Measurements from ENCODE around the gene SPRED1. TPM values are rescaled to one million over a fixed set of nuclear protein-coding genes. Genes with fewer than 3 reads are reported as not detected.

SPRED1 gene
- total and polyA plus RNA-seq, 2 of the 4 experiments (the other 2 are of a cell fraction), result 6.6 to 17.9 TPM

DNA sequence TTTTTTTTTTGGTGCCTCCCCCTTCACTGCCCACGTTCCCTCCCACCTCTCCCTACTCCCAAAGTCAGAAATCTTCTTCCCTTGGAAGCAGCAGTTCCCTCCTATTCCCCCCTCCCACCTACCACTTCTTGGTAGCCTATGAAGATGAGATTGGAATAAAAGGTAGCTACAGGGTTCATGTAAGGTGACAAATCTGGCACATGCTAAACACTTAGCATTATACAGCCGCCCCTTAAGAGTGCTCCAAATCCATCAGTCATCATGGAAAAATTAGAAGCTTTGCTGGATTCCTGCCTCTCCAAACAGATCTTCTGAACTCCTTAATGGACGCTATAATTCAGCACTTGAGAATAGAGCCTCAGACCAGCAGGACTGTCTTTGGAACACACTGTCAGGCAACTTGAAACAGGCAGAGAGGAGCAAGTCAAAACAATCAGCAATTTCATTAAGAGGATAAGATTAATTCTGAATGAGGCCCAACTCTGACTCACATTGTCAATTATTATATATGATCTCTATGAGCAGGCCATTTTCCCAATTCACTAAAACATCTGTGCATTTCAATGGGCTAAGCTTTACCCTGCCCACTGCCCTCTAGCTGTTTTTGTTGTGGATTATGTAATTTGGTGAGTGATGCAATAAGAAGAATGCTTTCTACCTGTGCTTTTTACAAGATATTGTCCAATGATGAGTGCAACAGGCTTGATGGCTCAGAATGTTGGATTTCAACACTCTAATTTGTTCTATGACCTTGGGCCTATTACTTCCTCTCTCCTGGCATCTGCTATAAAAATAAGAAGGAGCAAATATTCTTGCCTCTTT is 34.6 kb upstream of the SPRED1 start:
- Histone ChIP-seq H2AFZ (replicated peaks; ENCODE audit: low read length, poor library complexity) (no peak overlapping the region), H3K56ac (ENCODE audit: extremely low read depth, insufficient read depth, low read length) (no peak overlapping the region), H4K91ac (ENCODE audit: insufficient read depth, low read depth, low read length) (peak overlapping the region; percentile 24; the same call in 1 of the 2 replicates), H3K27ac (ENCODE audit: insufficient read depth, low read length) (no peak overlapping the region), H4K5ac (ENCODE audit: low read depth, low read length) (no peak overlapping the region), H3K27me3 (ENCODE audit: control insufficient read depth, insufficient read depth, low read length) (no peaks in the 10 kb centered on the region), H2AK5ac (ENCODE audit: low read depth, low read length) (peak overlapping the region; percentile 54; the same call in 1 of the 2 replicates), H2BK5ac (ENCODE audit: low read depth, low read length, poor library complexity, severe bottlenecking) (no peak overlapping the region), H2BK120ac (ENCODE audit: low read depth, low read length) (peak overlapping the region; percentile 40; the same call in 1 of the 2 replicates), H2AK9ac (replicated peaks; ENCODE audit: low read depth, low read length, poor library complexity) (no peak overlapping the region), H3K4me2 (ENCODE audit: low read depth, low read length) (no peak overlapping the region; the same call in 1 of the 2 replicates), H3K9me3 (ENCODE audit: control insufficient read depth, insufficient read depth, low read length) (no peaks in the 10 kb centered on the region), H2BK15ac (ENCODE audit: low read depth, low read length) (0 out of 3 replicates have a peak overlapping the region, but pooled peaks have one; percentile 43), H3K4me1 (ENCODE audit: control insufficient read depth, insufficient read depth, low read length) (peaks cover 5% of the 10 kb centered on the region), H3K23ac (ENCODE audit: low read depth, low read length) (no peak overlapping the region), H3K4ac (ENCODE audit: low read depth, low read length) (peak overlapping the region; percentile 39), H3K18ac (ENCODE audit: low read depth, low read length) (no peak overlapping the region), H4K20me1 (ENCODE audit: insufficient read depth, low read length) (no peaks in the 10 kb centered on the region), H3K14ac (replicated peaks; ENCODE audit: low read depth, low read length) (peak overlapping the region; percentile 37; the same call in 1 of the 2 replicates), H4K8ac (ENCODE audit: low read depth in 2 of 2, low read length in 2 of 2) (peak overlapping the region in 1 of 2 experiments; percentile 10; a peak in 1 of 4 replicates), H3K9me1 (ENCODE audit: insufficient read depth, low read length) (peaks cover 7% of the 10 kb centered on the region), H3K4me3 (ENCODE audit: insufficient read depth, low read depth, low read length) (no peak overlapping the region), H3K36me3 (ENCODE audit: control insufficient read depth, insufficient read depth, low read length) (no peaks in the 10 kb centered on the region), H3K9ac (ENCODE audit: low read depth, low read length) (no peak overlapping the region), H3K79me1 (ENCODE audit: low read depth in 1 of 2, low read length in 2 of 2) (no peaks in the 10 kb centered on the region), H2BK20ac (ENCODE audit: low read depth, low read length) (0 out of 2 replicates have a peak overlapping the region, but pooled peaks have one; percentile 5)
- intact Hi-C loops (cut with micrococcal nuclease), result no loop called here
- in situ Hi-C loops (cut with MboI; ENCODE audit: low sequenced_read_pairs), result no loop called here
- POLR2A ChIA-PET (ENCODE audit: unreplicated experiment), result interaction anchor here (0.6 kb wide), 1 partner anchor 167 kb away, joined by 3 read pairs; no protein-coding TSS in a partner anchor
- no TSS peak for BruUV-seq (replicated peaks)
- CTCF ChIA-PET, result interaction anchor here (0.6 to 0.7 kb wide), 2 partner anchors 72 to 1801 kb away, joined by 3 read pairs; no protein-coding TSS in a partner anchor
- TF ChIP-seq, protein P1, sequence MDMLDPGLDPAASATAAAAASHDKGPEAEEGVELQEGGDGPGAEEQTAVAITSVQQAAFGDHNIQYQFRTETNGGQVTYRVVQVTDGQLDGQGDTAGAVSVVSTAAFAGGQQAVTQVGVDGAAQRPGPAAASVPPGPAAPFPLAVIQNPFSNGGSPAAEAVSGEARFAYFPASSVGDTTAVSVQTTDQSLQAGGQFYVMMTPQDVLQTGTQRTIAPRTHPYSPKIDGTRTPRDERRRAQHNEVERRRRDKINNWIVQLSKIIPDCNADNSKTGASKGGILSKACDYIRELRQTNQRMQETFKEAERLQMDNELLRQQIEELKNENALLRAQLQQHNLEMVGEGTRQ (IDR thresholded peaks at IDR 0.05; ENCODE audit: low read depth, low read length), result no peak
- TF ChIP-seq RAD21 (IDR thresholded peaks at IDR 0.05; ENCODE audit: low read length) (no peak), MAFK (IDR thresholded peaks at IDR 0.05; ENCODE audit: low read depth, low read length) (no peak), CEBPB (IDR thresholded peaks at IDR 0.05; ENCODE audit: low read depth, low read length) (peak; percentile 60), POLR2A (IDR thresholded peaks at IDR 0.05; ENCODE audit: low read depth, low read length) (no peak), MAZ (IDR thresholded peaks at IDR 0.05; ENCODE audit: borderline replicate concordance, low read depth, low read length) (no peak)
- no CpG with 5 or more reads among the region's 3 CpGs for WGBS, 2 experiments (ENCODE audit: extremely low coverage in 2 of 2, insufficient read length in 1 of 2)
- ATAC-seq (ENCODE audit: low read depth) (no peak), DNase-seq (no peak)
- dilution Hi-C loops (cut with HindIII; ENCODE audit: low sequenced_read_pairs, unreplicated experiment), result no loop called here
